NOMO-1 (cell line): ENCODE data around the gene FAM13B.

Source experiments
- DNase-seq, 2 experiments: peaks; one replicate each; lab custom pipeline; 2025; ENCODE audit not compliant: unreplicated experiment in 2 of 2; lab: John Stamatoyannopoulos, UW

FAM13B gene

DNA sequence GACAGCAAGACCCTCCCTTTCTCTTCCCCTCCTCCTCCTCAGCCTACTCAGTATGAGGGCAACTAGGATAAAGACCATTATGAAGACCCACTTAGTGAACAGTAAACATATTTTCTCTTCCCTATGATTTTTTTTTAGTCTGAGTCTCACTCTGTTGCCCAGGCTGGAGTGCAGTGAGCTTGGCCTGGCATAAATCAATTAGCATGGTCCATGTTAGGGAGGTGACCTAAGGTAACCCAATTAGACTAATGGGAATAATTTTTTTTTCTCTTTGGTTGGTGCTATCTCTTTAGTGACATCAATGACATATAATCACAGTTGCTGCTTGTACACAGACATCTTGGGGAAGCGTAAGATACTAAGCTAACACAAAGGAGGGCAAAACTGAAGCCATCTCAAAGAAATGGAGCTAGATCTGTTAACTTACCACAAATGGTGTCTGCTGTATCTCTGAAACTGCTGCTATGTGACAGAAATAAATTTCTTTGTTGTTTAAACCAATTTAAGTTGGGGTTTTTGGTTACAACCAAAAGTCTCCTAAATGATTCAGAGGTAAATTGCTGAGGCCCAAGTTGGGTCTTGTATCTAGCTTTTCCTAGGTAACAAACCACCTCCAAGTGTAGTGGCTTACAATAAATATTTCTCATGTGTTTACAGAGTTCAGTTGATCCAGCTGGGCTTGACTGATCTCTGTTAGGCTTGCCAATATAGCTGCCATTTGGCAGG, 130.3 kb downstream of the FAM13B start:
- DNase-seq = no peak

DNA sequence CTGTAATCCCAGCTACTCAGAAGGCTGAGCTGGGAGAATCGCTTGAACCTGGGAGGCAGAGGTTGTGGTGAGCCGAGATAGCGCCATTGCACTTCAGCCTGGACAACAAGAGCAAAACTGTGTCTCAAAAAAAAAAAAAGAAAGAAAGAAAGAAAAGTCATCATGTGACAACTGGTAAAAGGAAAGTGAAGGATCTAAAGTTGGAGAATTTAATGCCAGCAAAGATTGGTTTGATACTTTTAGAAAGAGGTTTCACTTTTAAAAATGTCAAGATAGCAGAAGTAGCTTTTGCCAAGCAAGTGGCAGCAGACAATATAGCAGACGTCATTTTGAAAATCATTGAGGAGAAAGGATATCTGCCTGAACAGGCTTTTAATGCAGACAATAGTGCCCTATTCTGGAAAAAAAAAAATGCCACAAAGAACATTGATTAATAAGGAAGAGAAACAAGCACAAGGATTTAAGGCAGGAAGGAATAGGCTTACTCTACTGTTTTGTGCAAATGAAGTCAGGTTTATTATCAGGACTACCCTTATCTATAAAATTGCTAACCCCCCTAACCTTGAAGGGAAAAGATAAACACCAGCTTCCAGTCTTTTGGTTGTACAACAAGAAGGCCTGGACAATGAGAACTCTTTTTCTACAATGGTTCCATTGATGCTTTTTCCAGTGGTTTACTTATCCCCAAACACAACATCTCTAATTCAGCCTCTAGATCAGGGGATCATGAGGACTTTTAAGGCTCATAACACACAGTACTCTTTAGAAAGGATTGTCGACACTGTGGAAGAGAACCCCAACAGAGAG, 131.7 kb downstream of the FAM13B start:
- peak in 1 of 2 experiments; percentile 31 for DNase-seq

DNA sequence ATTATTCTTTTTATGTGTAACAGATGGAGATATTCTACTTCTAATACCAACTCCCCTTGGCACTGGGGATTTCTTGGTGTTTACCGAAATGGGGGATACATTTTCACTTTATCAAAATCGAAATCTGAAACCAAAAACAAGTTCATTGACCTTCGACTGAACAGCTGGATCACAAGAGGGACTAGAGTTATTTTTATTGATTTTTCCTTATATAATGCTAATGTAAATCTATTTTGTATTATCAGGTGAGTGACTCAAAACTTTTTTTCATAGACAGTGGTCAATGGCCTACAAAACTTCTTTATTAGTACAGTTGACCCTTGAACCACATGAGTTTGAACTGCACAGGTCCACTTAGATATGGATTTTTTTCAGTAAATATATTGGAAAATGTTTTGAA, 133.4 kb downstream of the FAM13B start:
- DNase-seq = no peak

DNA sequence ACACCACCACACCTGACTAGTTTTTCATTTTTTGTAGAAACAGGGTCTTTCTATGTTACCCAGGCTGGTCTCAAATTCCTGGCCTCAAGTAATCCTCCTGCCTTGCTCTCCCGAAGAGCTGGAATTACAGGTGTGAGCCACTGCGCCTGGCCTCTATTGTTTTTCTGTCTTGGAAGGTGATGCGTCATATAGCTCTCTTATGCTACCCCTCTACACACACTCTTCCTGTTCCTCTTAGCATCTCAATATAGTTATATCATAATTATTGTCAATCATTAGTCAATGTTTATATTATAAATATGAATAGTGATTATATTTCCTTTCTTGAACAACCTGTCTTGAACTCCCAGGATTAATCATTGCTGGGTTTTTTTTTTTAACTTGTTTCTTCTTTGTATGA, 136.3 kb downstream of the FAM13B start:
- no peak for DNase-seq

DNA sequence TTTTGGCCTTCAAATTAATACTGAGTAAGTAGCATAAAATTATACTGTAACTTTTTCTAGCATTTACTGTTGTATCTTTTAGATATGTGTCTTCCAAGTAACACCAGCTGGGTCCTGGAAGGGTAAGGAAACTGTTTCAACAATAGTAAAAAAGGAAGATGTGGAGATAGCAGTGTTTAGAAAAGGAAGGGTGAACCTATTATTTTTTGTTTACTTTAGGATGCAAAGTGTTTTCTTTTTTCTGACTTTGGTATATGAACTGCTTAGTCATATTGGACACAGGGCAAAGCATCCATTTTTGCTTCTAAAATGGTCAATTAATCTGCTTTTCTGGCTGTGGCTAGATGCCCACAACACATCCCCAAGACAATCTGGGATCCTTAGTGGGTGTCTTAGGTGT, 138.3 kb downstream of the FAM13B start:
- no peak for DNase-seq

DNA sequence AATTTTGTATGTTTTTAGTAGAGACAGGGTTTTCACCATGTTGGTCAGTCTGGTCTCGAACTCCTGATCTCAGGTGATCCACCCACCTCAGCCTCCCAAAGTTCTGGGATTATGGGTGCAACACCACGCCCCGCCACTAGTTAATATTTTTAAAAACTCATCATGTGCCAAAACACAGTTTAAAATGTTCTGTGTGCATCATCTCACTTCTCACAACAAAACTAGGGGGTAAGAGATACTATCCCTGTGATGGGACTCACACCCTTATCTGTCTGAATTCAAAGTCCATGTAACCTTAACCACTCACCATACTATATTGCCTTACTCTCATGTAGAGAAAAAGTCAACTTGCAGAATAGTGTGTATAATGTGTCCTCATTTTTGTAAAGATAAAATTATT, 141.0 kb downstream of the FAM13B start:
- peak in 1 of 2 experiments; percentile 13 for DNase-seq

DNA sequence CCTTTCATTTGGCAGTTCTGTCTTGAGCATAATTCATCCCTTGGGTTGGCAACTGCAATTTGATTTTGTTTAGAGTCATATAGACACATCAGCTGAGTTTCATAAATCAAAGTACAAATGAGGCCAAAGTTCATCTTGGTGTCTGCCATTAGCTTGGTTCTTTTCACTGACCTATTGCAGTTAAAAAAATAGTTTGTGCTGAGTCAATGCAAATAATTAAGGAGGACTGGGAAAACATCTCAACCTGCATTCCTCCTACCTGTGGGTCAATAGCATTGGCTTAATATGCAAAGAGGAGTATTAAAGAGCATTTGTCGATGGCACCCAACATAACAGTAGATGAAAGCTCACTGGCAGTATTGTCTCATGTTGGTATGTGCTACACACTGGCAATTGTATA, 142.0 kb downstream of the FAM13B start:
- no peak for DNase-seq

DNA sequence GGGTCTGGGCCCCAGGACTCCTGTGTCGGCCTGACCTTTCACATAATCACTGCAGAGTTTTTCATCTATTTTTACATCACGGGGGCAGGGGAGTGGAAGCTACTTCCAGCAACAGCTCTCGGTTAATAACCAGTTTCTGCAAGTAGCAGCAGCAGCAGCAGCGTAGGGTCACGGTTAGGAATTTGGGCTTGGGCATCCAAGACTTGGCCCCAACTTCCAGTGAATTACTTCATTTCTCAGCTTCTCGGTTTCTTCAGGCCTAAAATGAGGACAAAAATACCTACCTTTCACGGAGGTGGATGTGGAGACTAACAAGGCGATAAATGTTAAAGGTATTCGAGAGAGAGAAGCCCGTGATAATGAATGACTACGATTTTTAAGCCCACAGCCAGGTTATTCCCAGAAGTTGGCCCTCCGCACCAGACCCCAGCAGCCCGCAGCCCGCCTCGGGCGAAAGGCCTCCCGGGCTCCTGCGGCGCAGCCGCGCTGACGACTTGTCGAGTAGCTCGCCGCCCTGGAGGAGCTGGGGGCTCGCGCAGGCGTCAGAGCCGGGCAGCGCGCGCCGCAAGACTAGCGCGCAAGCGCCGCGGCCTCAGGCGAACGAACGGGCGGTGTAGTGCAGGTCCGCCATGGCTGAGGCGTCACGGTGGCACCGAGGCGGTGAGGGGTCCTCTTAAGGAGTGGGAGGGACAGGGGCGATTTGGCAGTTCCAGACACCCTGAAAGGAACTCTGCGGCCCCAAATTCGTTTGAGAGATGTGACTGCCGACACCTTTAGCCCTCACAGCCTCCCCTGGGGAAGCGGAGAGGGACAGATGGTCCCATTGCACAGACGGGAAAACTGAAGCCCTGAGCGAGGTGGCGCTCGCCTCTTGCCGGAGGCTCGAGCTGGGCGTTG, 143.8 kb downstream of the FAM13B start, which contains the start of gene PKD2L2:
Gene PKD2L2 (plus strand): TSS at position 595 of the 897 bp plus-strand sequence. CDS start 35 bp downstream, at position 630.
- peak; percentile 81 to 85 for DNase-seq

DNA sequence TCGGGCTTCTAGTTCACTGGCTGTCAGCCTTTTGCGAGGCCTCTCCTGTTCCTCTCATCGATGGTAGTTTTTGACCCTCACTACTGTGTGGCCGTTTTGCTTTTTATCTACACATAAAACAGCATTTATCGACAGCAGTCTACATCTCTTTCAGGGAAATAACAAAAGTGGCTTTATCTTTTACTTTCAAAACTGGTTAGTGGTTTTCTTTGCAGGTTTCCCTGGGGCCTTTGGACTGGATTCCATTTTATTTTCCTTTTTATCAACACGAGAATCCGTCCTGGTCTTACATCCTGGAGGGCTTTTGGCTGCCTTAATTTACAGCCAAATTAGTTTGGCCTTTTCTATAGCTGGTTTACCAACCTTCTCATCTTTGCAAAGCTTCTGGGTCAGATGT, 144.4 kb downstream of the FAM13B start:
- DNase-seq = no peak
